Measurements from ENCODE around the gene RNF144A.

Gene RNF144A

DNA sequence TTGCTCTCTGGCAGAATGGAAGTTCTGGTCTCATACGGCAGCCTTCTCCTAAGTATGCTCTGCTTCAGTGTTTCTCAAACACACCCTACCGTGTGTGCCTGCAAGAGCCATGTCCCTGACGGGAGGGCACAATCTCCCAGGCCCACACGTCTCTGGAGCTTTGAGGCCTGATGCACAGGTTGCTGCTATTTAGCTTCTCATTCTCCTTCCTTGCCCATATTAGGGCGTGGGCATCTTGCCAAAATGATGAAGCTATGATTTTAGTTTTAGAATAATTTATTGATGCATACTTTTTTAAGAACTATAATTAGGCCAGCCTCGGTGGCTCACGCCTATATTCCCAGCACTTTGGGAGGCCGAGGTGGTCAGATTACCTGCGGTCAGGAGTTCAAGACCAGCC, 107.9 kb downstream of the RNF144A start:
- DNase-seq, result no peak

DNA sequence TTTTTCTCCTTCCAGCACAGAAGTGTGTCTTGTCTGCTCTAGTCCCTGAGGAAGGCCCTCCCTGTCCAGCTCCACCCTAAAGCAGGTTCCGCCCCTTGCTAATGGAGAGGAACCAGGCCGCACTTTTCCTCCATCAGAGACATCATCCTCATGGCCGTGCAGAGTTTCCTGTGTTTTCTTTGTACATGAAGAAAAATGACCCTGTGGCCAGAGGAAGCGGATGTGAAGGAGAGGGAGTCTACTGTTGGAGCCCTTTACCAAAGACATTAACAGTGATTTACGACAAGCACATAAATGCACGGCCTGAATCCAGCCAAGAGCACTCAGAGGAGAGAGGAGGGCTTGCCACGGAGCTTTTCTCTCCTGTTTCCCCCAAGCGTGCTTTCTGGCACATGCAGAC, 109.5 kb downstream of the RNF144A start:
- DNase-seq, result no peak

DNA sequence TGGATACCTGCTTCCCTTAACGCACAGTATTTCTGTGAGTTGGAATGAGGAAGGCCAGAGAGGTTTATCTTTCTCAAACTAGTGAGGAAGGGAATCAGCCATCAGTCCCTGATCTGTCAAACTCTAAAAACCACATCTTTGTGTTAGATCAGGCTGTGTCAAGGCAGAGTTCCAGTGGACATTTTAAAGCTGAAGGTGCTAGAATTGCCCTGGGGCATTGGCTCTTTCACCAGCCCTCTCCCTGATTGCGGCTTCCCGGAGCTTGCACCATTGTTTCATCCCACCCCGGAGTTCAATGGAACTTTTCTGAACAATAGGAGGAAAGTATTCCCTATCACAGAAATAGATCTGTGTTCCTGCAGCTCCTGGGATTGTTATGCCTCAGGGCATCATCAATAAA, 110.2 kb downstream of the RNF144A start:
- no peak for DNase-seq

DNA sequence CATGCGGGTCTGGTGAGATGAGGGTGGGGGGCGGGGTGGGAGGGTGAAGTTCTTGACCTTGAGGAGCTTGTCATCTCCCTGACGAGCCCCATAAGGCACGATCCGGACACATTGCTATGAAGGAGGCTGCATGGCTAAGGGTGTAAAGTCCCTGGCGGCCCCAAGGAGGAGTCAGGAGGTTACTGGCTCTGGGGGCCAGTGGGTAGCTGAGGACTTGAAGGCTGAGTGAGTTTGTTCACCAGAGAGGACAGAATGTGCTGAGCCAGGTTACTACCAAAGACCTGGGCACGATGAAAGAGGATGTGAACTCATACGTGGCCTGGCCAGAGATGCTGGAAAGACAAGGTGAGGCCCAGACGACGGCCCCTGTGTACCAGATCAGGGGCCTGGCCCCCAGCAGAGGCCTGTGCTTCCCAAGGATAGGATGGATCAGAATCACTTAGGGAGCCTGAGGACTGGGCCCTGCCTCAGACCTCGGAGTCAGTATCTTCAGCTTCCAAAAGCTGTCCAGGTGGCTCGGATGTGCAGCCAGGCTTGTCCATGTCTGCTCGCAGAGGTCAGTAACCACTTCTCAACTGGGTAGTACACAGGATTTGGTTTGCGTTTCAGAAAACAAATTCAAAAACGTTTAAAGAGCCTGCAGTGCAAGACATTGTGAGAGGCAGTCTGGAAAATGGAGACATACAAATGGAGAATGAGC, 110.9 kb downstream of the RNF144A start:
- DNase-seq, result no peak

DNA sequence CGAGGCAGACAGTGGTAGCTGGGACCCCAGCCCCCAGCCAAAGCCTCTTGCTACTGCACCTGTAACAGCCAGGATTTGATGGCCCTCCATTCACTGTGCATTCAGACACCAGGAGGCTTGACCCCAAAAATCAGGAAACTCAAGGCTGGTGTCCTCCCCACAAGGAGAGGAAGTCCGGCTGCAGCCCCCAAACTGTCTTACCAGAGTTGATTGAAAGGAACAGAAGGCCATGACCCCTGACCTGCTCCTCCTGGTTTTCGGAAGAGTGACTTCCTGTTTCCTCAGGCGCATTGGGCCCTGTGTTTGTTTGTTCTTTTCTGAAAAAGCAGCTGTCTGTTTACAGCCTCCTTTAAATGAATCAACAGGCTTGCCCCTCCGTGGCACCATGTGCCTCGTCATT, 111.6 kb downstream of the RNF144A start:
- DNase-seq, result no peak

DNA sequence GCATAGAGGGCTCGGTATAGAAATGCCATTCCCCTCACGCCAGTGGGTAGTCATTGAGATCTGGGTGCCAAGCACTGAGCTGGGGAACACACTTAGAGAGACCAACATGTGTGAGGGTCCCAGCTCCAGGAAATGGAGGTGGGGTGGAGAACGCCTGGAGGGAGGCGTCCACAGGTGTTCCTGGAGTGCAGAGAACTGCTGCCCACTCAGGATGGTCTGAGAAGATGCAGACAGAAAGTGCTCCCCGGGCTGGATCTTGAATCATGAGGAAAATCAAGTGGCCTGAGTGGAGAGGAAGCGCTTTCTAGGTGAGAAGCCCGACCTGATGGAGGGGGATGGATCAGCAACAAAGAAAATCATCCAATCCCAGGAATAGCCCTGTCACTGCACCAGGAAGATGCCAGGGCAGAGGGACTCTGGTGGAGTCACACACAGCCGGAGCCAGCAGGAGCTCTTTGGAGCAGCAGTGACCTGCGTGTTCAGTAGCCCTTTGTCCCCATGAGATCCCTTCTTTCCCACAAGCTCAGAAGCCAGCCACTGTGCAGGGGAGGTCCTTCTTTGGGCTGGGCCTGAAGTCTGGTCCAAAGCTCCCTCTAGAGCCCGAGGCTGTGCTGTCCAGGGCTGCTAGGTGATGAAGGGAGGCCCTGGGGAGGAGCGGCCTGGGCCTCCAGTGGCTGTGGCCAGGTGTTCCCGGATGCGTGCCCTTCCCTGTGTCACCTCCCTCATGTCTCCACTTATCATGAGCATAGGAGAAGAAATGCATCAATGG, 112.3 kb downstream of the RNF144A start:
- no peak for DNase-seq

DNA sequence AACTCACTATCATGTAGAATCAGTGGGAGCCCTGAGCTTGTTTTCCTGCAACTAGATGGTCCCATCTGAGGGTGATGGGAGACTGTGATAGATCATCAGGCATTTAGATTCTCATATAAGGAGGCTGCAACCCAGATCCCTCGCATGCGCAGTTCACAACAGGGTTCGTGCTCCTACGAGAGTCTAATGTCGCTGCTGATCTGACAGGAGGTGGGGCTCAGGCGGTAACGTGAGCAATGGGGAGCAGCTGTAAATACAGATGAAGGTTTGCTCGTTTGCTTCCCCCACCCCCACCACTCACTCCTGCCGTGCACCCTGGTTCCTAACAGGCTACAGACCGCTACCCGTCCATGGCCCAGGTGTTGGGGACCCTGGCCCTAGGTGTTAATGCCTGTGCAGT, 113.6 kb downstream of the RNF144A start:
- DNase-seq, result no peak

DNA sequence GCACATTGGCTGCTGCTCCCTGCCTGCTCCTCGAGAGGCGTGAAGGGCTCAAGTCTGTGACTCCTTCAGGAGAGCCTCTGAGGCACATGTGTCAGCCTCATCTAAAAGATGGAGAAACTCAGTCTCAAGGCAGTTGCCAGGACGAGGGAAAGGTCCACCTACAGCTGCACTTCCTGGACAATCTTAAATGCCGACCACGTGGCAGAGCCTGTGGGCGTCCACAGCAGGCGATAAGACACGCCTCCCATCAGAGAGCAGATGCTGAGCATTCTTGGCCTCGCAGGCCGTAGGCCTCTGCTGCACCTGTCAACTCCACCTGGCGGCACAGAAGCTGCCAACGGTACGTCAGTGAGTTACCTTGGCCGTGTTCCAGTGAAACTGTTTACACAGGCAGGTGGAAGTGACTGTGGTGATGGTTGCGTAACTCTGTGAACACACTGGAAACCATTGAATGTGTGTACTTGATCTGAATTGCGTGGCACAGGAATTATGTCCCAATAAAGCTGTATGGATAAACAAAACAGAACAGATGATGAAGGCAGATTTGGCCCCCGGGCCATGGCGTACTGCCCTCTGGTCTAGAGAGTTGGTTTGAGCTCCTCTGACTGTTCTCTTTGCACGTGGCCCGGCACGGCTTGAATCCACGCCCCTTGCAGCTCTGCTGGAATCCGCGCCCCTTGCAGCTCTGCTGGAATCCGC, 114.5 kb downstream of the RNF144A start:
- peak; percentile 95 for DNase-seq

DNA sequence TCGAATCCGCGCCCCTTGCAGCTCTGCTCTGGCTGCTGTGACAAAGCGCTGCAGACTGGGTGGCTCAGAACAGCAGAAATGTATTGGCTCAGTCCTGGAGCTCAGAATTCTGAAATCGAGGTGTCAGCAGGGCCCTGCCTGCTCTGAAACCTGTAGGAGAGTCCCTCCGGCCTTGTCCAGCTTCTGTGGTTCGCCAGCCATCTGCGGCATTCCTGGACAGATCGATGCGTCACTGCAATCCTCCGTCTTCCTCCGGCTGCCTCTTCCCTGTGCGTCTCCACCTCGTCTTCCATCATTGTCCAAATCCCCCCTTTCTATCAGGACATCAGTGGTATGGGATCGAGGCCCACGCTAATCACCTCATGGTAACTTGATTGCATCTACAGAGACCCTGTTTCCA, 115.2 kb downstream of the RNF144A start:
- DNase-seq, result no peak

DNA sequence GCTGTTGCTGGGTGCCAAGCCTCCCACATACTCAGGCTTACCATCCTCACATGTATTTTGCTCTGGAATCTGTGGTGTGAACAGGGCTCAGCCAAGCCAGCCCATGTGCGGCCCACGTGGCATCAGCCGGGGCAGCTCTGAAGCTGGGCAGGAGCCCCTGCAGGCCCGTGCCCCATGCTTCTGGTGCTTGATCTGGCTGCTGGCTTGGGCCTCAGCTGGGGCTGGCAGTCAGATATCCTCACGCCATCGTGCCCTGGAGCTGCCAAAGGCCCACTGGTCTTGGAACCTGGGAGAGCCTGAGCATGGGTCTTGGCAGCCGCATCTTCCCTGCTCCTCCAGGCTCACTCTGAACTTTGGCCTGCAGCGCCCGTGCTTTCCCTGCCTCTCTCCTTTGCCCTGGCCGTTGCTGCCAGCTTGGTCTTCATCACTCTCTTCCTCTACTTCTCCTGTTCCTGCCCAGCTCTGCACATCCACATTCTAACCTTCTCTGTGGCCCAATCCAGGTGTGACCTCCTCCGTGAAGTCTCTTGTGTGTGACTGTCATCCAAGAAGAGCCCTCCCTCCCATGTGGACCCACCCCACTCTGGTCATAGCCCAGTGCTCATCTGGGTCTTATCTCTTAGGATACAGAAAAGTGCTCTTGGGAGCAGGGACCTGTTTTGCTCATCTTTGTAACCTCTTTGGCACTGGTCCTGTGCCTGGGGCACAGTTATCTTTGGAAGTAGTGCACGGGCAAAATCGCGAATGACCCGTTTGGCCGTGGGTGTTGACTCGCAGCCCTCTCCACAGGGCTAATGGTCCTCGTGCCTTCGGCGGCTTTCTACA, 116.1 kb downstream of the RNF144A start:
- no peak for DNase-seq

DNA sequence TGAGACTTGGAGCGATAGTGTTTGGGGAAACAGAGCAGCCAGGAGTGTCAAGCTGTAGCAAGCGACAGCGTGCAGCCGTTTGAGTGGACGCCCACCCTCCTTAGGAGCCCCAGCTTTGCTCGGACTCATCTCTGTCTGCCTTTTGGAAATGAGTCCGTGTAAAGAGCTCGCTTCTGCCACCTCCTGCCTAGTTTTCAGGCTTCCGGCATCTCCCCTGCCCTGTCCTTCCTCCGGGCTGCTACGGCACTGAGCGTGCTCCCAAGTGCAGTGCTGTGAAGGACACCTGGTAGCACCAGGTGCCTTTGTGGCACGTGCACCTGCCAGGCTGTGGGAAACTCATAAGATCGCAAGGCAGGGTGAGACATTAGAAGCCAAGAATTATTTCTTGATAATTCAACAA, 117.1 kb downstream of the RNF144A start:
- peak; percentile 11 for DNase-seq

DNA sequence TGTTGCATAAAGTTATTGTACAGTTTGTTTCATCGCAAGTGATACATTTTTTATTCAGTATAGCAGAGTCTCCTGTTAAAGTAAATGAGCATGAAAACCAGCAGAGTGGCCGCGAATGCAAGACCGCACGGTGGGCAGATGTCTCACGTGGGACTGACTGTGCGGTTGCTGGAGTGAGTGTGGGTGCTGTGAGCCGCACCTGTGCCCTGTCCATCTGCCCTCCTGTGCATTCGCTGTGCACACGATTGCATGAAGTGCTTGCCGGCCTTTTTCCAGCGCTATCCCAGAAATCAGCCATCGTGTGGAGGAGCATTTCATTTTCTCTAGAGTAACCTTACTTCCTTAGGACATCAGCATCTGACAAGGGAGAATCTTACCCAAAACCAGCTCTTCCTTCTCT, 118.7 kb downstream of the RNF144A start:
- DNase-seq, result no peak

DNA sequence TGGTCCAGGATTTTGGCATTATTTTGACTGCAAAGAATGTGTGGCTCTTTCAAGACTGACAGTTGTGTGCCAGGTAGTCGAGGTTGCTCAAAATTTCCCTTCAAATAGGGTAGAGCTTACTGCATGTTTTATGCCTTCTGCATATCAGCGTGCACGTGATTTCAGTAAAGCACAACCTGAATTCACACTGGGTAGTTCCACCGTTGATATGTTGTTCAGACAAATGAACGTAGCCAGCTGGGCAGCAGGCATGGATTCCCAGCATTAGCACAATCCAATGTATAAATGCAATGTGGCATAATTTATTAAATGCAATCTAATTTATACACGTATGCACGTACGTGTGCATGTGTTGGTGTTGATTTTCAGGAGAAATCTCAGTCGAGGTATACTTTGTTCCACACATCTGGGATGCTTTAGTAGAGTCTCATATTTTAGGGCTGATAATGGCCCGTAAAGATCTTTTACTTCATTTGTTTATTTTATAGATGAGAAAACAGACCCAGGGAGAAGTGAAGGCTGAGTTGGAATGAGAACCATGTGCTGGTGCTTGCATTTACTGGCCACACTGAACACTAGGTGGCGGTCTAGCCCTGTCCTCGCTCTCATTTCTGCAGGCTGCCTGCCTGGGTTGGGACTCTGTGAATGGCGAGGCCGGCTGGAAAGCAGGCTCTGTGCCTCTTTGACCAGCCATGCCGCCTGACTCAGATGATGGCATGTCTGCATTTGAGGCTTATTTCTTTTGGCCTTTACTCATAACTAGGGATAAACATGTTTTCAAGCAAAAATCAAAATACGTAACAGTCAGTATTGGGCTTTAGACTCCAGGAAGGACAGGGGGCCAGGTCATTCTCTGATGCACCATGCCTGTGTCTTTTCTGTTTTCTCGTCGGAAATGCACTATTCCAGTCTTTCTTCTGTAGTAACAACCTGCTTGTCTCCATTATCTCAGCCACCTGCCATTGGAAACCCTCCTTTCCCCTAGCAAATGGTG, 120.4 kb downstream of the RNF144A start:
- peak; percentile 37 for DNase-seq

DNA sequence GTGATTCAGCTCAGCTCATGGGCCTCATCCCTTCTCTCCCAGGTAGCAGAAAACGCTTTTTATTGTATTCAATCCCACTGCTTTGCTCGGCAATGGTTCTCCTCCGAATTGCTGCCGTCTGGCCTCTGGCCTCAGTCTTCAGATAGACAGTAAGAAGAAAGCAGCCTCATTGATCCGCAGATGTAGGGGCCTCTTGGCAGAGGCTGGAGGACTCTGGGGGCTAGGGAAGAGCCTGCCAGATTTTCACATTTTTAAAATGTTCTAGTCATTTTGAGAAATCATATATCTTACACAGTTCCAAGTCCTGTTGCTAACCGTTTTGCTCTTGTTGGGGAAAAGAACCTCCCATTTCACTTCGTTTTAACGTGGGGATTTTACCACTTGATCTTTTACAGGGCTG, 123.3 kb downstream of the RNF144A start:
- no peak for DNase-seq

DNA sequence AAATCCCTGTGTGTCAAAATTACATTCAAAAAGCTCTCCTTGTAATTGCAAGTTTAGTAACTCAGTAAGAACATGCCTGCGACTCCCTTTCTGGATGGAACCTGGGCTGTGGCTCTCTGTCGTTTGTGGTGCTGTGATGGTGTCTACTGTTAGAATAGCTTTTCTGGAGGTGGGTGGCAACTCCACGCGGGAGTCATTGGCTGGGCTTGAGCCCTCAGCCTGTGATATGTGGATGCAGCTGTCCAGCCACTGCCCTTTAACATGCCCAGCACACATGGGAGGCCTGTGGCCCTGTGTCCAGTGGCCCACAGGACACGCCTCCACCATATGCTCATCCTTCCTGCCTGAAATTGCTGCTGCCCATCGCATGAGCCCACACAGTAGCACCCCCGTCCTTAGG, 124.2 kb downstream of the RNF144A start:
- no peak for DNase-seq

DNA sequence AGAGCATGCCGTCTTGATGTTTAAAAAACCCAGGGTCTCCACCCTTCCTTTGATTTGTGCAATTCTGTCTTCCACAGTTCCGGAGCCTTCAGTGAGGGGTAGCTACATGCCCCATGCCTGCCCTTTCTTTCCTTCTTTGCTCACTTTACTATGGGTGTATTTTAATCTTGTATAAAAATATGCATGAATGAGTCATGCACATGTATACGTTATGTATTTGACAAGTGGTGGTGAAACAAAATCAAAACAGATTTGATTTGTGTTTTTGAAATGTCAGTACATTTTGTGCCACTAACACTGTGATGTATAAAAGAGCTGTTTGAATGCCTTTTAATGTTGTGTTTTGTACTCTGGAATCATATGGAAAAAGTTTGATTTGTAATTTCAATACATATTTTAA, 126.5 kb downstream of the RNF144A start:
- DNase-seq, result no peak

DNA sequence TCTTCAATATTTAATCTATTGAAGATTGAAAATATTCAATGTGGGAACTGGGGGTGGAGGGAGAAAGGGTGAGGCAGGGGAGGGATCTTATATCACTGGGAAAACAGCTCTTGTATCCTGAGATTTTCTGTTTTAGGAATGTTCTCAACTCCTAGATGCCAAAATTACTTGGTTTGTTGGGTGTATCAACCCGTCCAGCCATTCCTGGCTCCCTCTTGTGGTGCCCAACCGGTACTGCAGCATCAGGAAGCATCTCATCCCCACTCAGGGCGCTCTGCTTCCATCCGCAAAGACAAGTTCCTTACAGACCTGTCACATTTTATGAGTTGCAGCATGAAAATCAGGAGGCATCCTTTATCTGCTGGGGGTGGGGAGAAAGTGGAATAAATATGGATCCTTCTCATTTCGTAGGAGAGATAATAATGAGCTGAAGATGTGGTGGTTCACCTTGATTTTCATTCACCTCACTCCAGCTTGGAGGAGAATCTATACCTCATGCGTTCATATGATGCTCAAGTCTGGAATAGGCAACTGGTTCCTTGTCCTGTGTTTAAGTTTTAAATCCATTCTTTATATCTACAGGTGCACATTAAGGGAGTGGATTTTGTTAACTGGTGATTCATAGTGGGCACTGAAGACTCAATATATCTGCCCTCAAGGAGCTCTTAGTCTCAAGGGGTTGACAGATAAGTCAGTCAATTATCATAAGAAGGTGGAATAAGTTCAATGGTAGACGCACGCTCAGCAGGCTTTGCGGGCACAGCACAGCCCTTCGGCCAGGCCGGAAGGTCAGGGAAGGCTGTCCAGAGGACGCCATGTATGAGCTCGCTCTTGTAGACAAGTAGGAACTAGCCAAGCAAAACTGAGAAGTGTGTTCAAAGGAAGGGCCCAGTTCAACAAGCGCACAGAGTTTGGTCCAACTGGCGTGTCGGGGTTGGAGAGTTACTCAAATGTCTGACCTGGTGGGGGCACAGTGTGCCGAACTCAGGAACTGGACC, 127.3 kb downstream of the RNF144A start:
- DNase-seq, result no peak

DNA sequence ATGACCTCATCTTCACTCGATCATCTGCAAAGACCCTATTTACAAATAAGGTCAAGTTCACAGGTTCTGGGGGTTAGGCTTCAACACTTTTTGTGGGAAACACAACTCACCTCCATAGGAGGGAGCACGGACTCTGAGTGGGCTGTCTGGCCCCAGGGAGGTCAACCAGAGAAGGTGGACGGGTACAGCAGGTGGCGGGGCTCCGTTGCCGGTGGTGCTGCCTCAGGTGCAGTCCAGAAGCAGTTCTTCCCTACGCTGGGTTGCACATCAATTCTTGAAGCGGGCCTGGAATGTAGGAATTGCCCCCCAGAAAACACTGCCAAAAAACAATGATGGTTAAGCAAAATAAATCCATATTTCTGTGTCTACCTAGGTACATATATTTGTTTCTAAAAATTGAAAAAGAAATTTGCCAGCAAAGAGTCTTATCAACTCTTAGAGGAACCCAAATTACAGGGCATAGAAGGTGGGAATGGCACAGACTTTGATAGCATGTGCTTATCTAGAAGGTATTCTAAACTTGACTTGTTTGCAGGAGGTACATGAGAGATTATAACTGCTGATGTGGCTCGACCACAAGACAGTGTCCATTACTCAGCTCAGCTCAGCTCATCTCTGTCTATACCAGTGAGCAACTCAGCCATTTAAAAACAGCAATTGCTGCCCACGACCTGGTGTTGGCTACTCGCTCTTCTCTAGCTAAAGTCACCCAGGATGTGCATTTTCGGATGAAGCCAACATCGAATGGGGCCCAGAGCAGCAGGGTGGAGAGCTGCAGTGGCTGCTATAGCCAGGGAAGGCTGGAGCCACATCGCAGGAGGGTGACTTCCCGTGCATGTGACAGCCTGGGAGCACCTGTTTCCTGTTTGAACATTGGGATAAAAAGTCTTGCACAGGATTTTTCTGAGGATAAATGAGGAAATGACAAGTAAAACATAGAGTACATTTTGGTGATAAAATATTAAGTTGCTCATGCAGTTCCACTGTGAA, 128.7 kb downstream of the RNF144A start:
- no peak for DNase-seq

DNA sequence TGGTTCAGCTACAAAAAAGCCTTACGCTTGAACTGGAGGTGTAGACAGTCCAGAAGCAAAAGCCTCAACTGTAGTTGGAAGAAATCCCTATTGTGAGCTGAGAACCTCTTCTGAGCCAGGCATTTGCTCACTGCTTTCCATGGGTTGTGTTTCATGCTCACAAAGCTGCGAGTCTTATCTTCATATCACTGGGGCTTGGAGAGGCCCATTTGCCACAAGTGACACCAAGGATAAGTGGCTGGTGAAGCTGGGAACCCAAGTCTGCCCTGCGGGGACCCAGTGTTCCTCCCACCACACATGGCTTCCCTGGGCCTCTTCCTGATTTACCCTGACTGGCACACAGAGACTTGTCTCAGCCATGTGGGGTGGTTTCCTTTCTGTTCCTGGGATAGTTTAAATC, 130.4 kb downstream of the RNF144A start:
- no peak for DNase-seq

All from NCI-H526 treated with DMSO at 0.1 percent for 48 hours (cell line).